Forelimb muscle (tissue), 1 donor: ENCODE data around the gene CADM2. TPM values are rescaled to one million over a fixed set of nuclear protein-coding genes. Genes with fewer than 3 reads are reported as not detected.

ENCODE experiments used
- DNase-seq: peaks from one replicate; pipeline ENCODE4 v3.0.0-alpha.2; 2013; ENCODE audit warnings: low read depth
- polyA plus RNA-seq: library from polyadenylated mRNA; unstranded; fragments of 120-200 nt; gene quantifications from one replicate; pipeline ENCODE4 v1.2.1, GENCODE V29; 2013; ENCODE audit not compliant: insufficient read length

The CADM2 gene
- polyA plus RNA-seq, 1 donor: 5.8 TPM

GRCh38 chr3:85312331-85312730 is 353.5 kb downstream of the CADM2 start:
- no peak for DNase-seq

GRCh38 chr3:85313380-85313779 is 354.6 kb downstream of the CADM2 start:
- no peak for DNase-seq

DNA sequence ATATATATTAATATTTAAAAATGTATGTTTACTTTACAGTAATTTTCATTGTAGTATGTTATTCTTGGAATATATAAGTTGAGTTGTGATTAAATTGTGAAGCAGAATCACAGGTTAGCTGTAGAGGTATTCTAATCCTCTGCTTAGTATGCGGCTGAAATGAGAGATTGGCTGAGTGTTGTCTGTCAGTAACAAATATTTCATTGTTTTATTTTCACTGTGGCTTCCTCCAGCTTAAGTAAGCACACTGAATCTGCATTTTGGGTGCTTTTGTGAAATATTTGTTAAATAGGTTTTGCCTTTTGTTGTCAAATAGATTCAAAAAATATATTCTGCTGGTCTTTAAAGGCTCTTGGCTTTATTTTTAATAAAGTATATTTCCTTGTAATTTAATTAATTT is 357.5 kb downstream of the CADM2 start:
- no peak for DNase-seq

DNA sequence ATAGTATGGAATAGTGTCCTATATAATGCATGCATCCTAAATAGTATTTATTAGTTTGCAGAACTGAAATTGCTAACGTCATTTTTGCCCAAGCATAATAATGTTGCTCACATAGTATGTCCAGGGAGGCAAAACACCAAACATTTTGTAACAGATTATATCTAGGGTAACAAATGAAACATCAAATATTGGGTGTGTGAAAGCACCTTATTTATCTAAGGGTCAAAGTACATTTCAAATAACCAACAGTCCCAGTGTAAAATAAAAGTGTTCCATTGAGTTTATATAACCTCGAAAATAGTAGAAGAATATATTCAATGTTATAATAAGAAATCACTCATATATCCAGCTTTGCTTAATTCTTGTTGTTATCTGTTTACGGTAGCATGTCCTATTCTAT is 363.1 kb downstream of the CADM2 start:
- DNase-seq: no peak

DNA sequence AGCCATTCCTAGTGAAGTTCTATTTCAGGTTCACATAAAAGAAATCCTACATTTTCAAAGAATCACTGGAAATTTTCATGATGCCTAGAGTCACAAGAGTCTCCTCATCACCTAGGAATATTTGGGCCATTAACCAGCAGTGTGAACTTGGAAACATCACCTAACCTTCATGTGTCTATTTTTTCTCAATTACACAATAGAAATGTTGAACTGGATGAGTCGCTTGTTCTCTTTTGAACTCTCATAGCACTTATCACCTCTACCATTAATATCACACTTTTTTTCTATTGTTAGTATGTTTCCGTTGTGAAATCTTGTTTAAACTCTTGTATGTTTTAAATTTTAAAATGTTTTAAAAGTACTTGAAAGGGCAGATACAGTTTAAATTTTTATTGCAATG is 371.3 kb downstream of the CADM2 start:
- no peak for DNase-seq

GRCh38 chr3:85337895-85338294 is 379.1 kb downstream of the CADM2 start:
- DNase-seq: no peak

GRCh38 chr3:85342915-85343314 is 384.1 kb downstream of the CADM2 start:
- no peak for DNase-seq

DNA sequence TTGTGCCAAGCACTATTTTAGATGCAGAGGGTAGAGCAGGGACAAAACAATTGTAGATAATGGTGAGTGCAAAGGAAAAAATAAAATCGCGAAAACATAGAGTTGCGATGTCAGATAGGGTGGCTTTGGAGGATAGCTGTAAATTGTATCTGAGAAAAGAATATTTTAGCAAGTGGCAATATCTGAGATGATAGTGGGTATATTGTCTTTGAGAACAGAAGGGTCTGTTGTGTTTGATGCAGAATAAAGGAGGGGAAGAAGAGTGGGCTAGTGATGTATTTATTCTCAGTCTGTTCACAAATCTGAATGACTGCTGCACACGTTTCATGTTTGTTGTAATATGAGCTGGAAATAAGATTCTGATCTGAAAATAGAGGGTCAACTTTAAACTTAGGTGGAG is 396.8 kb downstream of the CADM2 start:
- DNase-seq: no peak

GRCh38 chr3:85360742-85361387 is 402.1 kb downstream of the CADM2 start:
- peak; percentile 6 for DNase-seq

DNA sequence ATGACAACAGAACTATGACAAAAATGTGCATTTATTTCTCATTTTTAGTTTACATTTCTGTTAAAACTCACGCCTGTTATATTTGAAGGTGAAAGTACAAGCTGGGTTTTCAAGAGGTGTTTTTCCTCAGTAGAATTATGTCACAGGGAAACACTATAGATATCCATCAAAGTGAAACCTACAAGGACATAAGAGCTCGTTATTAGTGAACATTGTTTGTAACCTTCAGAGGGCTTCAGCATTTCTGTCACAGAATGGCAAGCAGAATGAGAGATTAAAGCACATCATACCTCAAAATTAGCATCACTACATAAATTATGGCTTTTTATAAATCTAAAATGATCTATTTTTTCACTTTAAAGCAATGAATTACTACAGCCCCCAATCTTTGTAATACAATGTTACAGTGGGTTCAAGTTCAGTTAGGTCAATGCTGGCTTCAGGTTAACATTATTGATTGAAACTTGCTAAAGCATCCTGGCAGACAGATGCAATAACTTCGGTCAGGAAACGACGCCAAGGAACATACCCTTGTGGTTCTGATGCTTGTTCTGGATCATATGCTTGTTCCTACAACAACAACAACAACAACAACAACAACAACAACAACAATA is 405.6 kb downstream of the CADM2 start:
- DNase-seq: no peak

DNA sequence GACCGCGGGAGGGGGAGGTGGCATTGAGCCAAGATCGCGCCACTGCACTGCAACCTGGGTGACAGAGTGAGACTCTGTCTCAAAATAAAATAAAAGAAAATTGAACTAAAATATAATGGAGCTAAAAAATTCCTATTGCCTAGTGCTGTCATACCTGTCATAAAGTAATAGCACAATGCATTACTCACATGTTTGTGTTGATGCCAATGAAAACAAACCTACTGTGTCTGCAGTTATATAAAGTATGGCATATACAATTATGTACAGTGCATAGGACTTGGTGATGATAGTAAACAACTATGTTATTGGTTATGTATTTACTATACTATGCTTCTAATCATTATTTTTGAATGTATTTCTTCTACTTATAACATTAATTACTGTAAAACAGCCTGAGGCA is 411.6 kb downstream of the CADM2 start:
- no peak for DNase-seq

DNA sequence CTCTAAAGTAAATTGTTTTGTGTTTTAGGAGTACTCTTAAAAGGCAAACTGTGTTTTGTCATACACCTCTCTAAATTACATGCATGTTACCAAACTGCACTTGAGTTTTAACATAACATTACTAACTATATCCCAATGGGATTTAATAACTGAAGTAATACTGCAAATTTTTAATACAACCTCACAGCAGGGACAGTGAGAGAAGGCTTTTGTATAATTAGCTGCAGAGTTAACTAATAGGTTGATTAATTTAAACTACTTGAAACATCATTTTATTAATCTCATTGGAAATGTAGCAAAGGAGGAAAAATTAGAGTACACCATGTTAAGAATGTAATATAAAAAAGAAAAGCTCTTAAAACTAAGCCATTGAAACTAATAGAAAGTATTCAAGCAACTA is 417.3 kb downstream of the CADM2 start:
- DNase-seq: no peak

- DNase-seq: no peak
Measured at GRCh38 chr3:85377115-85377514, 418.3 kb downstream of the CADM2 start.

DNA sequence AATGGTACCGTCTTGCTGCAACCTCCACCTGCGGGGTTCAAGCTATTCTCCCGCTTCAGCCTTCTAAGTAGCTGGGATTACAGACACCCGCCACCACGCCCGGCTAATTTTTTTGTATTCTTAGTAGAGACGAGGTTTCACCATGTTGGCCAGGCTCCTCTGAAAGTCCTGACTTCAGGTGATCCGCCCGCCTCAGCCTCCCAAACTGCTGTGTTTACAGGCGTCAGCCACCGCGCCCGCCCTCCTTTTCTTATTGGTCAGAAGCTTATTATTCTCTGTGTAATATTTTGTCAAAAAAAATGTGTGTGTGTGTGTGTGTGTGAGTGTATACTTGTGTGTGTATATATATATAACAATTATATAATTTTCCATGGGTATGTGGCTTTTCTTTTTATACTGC is 425.6 kb downstream of the CADM2 start:
- DNase-seq: no peak

DNA sequence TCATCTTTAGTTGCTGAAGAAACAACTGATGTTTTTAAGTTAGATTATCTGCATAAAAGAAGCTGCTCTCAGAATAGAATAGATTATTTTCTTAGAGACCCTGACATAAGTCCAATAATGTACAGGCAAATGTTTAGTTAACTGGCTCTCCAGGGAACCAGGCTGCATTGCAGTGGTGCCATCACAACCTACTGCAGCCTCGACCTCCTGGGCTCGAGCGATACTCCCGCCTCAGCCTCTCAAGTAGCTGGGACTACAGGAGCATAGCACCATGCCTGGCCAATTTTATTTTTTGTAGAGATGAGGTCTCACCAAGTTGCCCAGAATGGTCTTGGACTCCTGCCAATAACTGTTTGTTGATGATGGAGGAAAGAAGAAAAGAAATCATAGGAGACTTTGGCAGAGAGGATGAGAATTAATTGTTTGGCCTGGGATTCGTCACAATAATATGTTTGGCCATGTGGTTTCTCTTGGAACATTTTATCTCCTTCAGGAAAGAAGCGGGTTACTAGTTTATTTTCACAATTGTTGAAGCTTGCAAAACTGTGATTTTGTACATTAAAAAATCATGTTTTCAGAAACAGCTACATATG is 429.2 kb downstream of the CADM2 start:
- no peak for DNase-seq

GRCh38 chr3:85394424-85394823 is 435.6 kb downstream of the CADM2 start:
- no peak for DNase-seq

DNA sequence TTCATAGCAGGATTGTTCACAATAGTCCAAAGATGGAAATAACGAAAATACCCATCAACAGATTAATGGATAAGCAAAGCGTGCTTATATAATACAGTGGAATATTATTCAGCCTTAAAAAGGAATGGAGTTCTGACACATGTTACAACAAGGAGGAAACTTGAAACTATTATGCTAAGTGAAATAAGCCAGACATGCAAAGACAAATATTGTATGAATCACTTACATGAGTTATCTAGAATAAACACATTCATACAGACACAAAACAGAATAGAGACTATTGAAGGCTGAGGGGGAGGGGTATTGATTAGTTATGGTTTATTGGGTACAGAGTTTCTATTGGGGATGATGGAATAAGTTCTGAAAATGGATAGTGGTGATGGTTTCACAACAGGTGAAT is 438.6 kb downstream of the CADM2 start:
- DNase-seq: no peak

GRCh38 chr3:85426121-85426520 is 467.3 kb downstream of the CADM2 start:
- no peak for DNase-seq

DNA sequence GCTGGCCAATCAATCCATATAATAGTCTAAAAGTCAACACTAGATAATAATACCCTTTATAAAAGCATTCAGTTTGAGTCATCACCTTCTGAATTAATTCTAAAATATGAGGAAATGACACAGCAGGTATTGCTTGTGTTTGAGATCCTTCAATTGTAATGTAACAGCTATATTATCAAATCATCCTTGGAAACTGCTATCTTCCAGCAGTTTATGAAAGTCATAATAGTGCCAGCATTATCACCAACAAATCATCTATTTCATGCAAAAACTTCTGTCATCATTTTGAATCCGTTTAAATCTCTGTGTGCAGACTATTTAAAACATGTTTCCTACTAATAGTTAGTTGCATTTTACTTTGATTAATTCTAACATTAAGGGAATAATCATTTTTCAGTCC is 468.7 kb downstream of the CADM2 start:
- no peak for DNase-seq

GRCh38 chr3:85432081-85432480 is 473.3 kb downstream of the CADM2 start:
- no peak for DNase-seq

DNA sequence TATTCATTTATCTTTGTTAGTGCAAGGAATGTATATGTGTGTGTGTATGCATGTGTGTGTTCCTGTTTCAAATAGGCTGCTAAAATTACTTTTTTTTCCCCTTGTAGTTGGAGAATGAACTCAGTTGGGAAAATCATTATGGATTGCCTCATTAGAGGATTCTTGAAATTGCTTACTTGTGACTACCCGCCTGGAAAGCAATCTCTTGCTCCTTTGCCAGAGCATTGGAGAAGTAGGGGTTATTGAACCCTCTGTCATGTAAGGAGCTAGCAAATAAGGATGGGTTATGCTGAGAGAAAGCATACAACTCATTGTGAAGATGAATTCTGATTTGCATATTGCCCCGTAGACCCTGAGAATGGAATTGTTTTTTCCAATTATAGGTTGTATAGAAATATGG is 474.5 kb downstream of the CADM2 start:
- DNase-seq: no peak

- no peak for DNase-seq
Measured at GRCh38 chr3:85455561-85456200, 496.9 kb downstream of the CADM2 start.

DNA sequence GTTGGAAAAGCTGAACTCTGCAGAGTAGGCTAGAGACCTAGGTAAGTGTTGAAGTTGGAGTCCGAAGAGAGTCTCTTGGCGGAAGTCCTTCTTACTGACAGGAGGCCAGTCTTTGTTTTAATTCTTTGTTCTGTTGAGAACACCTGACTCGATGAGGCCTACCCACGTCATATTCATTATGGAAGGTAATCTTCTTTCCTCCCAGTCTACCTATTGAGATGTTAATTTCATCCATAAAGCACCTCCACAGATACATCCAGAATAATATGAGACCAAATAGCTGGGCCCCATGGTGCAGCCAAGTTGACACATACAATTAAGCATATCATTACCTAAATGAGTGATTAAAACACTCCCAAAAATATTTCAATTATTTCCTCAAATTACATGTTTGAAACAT is 515.5 kb downstream of the CADM2 start:
- DNase-seq: no peak
